CD4-positive, alpha-beta memory T cell (primary cell): ENCODE results near the gene TMEM135. TPM values are rescaled to one million over a fixed set of nuclear protein-coding genes. Genes with fewer than 3 reads are reported as not detected.

Source experiments
- CTCF ChIA-PET: fragments of 350-600 bp; sonication (Branson Sonifier 250); formaldehyde crosslinking; loops from one replicate; lab custom pipeline; 2021; ENCODE audit warnings: inconsistent platforms; ENCODE audit not compliant: partially characterized antibody; lab: Charles Lee
- POLR2A ChIA-PET: fragments of 350-600 bp; sonication (Branson Sonifier 250); formaldehyde crosslinking; loops from one replicate; lab custom pipeline; 2021; ENCODE audit not compliant: partially characterized antibody; lab: Charles Lee
- DNase-seq, 5 donors: peaks; one replicate each; pipeline versions ENCODE4 v3.0.0 to v3.0.0-alpha.2; 2020 to 2022; ENCODE audit warnings: mixed read lengths in 1 of 5
- H3K27ac ChIP-seq: one replicate; pipeline ENCODE4 v1.7.0; 2013; ENCODE audit warnings: low read depth, low read length
- H3K27me3 ChIP-seq: 2 replicates; pipeline ENCODE4 v1.7.0; 2013; ENCODE audit warnings: mild to moderate bottlenecking, low read length, moderate library complexity; ENCODE audit not compliant: insufficient read depth
- H3K36me3 ChIP-seq: 2 replicates; pipeline ENCODE4 v1.7.0; 2013; ENCODE audit warnings: mild to moderate bottlenecking, low read length, moderate library complexity; ENCODE audit not compliant: insufficient read depth
- H3K4me1 ChIP-seq: 2 replicates; pipeline ENCODE4 v1.7.0; 2013; ENCODE audit warnings: mild to moderate bottlenecking, low read length, moderate library complexity; ENCODE audit not compliant: insufficient read depth
- H3K4me3 ChIP-seq, 2 donors: one replicate each; pipeline ENCODE4 v1.7.0; 2013; ENCODE audit warnings: low read length in 2 of 2, mild to moderate bottlenecking in 1 of 2
- H3K9me3 ChIP-seq, 2 donors: one replicate each; pipeline ENCODE4 v1.7.0; 2013; ENCODE audit warnings: low read length in 2 of 2, control low read depth in 1 of 2; ENCODE audit not compliant: control insufficient read depth in 1 of 2
- H3K27ac Mint-ChIP-seq, 7 donors: one replicate each; pipeline ENCODE4 v1.8.0; 2020 to 2021; ENCODE audit warnings: mixed read lengths in 7 of 7, mild to moderate bottlenecking in 6 of 7, inconsistent platforms in 3 of 7, moderate library complexity in 3 of 7
- H3K27me3 Mint-ChIP-seq, 2 donors: one replicate each; pipeline ENCODE4 v1.8.0; 2020 to 2021; ENCODE audit warnings: mixed read lengths in 2 of 2
- H3K36me3 Mint-ChIP-seq, 2 donors: one replicate each; pipeline ENCODE4 v1.8.0; 2020 to 2021; ENCODE audit warnings: mixed read lengths in 2 of 2, inconsistent platforms in 1 of 2, mild to moderate bottlenecking in 1 of 2
- H3K4me1 Mint-ChIP-seq, 4 donors: one replicate each; pipeline ENCODE4 v1.8.0; 2020 to 2021; ENCODE audit warnings: mixed read lengths in 4 of 4, mild to moderate bottlenecking in 1 of 4
- H3K4me3 Mint-ChIP-seq, 8 donors: one replicate each; pipeline ENCODE4 v1.8.0; 2020 to 2021; ENCODE audit warnings: mixed read lengths in 8 of 8, mild to moderate bottlenecking in 7 of 8, moderate library complexity in 6 of 8, inconsistent platforms in 3 of 8
- H3K9me3 Mint-ChIP-seq, 8 donors: one replicate each; pipeline ENCODE4 v1.8.0; 2020 to 2021; ENCODE audit warnings: mixed read lengths in 8 of 8, mild to moderate bottlenecking in 5 of 8, inconsistent platforms in 3 of 8, moderate library complexity in 1 of 8
- intact Hi-C: fragments of 100-400 bp; cut with micrococcal nuclease; formaldehyde crosslinking; loops from one replicate; pipeline ENCODE4 v1.15.1; 2023
- polyA plus RNA-seq, 2 donors: library from polyadenylated mRNA; unstranded; fragments of 300-500 nt; fragmentation: Illumina TruSeq; gene quantifications; one replicate each; pipeline ENCODE4 v1.2.3, GENCODE V29; 2021
- total RNA-seq, 2 experiments: library from RNA; stranded (reverse); gene quantifications; one replicate each; pipeline ENCODE4 v1.2.3, GENCODE V29; 2021

TMEM135 gene
- total and polyA plus RNA-seq, 4 experiments from 2014 or later = 6.6 to 12.4 (median 10.2) TPM

GRCh38 chr11:87366763-87367405, 329.1 kb downstream of the TMEM135 start:
- Histone ChIP-seq H3K4me1 (no peaks in the 10 kb centered on the region), H3K27ac (no peak overlapping the region), H3K36me3 (no peaks in the 10 kb centered on the region), H3K9me3 (no peaks in the 10 kb centered on the region), H3K4me3 (no peak overlapping the region), H3K27me3 (no peaks in the 10 kb centered on the region)
- H3K9me3 Mint-ChIP-seq = no peaks in the 10 kb centered on the region
- H3K27ac Mint-ChIP-seq = no peak overlapping the region
- H3K4me3 Mint-ChIP-seq = no peak overlapping the region
- H3K27me3 Mint-ChIP-seq = peaks cover 3 to 10% of the 10 kb centered on the region in 2 donors
- ChIA-PET CTCF (interaction anchor here (0.6 to 1.1 kb wide), 2 partner anchors 13 to 53 kb away, joined by 3 read pairs; no protein-coding TSS in a partner anchor), POLR2A (no interaction called here)
- no peak for DNase-seq
- intact Hi-C loops = no loop called here
- H3K36me3 Mint-ChIP-seq = no peaks in the 10 kb centered on the region
- no peaks in the 10 kb centered on the region for H3K4me1 Mint-ChIP-seq

GRCh38 chr11:87368151-87368550, 330.4 kb downstream of the TMEM135 start:
- Histone ChIP-seq H3K4me1 (no peaks in the 10 kb centered on the region), H3K9me3 (no peaks in the 10 kb centered on the region), H3K27me3 (no peaks in the 10 kb centered on the region), H3K27ac (no peak overlapping the region), H3K4me3 (no peak overlapping the region), H3K36me3 (no peaks in the 10 kb centered on the region)
- Mint-ChIP-seq H3K27me3 (peaks cover 5 to 10% of the 10 kb centered on the region in 2 donors), H3K36me3 (no peaks in the 10 kb centered on the region), H3K4me1 (no peaks in the 10 kb centered on the region), H3K4me3 (no peak overlapping the region), H3K9me3 (no peaks in the 10 kb centered on the region), H3K27ac (no peak overlapping the region)
- intact Hi-C loops = no loop called here
- no peak for DNase-seq
- ChIA-PET POLR2A (no interaction called here), CTCF (interaction anchor here (1.1 kb wide), 1 partner anchor 15 kb away, joined by 3 read pairs; no protein-coding TSS in a partner anchor)

DNA sequence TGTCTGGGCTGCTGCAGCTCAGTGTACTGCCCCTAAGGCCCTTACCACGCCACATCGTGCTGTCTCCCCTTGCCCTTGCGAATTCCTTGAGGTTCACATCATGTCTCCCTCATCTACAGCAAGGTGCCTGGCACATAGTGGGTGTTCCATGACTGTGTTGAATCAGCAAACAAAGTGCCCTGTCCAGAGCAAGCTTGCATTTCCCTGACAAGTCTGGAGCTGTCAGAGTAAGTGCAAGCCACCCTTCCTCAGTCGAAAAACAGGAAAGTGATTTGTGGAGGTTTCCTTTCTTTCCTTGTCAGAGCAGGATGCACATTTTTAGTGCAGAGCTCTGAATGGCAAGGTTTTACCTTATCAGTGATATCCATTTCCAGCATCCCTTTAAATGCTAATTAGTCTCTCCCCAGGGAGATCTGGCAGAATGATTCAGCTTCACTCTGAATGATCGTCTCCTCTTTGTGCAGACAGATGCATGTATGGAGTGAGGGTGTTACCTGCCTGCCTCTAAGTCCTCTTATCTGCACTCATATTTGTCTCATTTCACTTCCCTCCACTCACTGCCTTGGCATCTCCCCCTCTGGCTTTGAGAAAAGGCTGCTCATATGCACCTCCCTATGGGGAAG, 331.2 kb downstream of the TMEM135 start:
- ChIA-PET POLR2A (no interaction called here), CTCF (no interaction called here)
- Histone ChIP-seq H3K27ac (no peak overlapping the region), H3K4me3 (no peak overlapping the region), H3K9me3 (no peaks in the 10 kb centered on the region), H3K27me3 (no peaks in the 10 kb centered on the region), H3K36me3 (no peaks in the 10 kb centered on the region), H3K4me1 (no peaks in the 10 kb centered on the region)
- H3K4me1 Mint-ChIP-seq = no peaks in the 10 kb centered on the region
- H3K27ac Mint-ChIP-seq = no peak overlapping the region
- peaks cover 5 to 10% of the 10 kb centered on the region in 2 donors for H3K27me3 Mint-ChIP-seq
- no peaks in the 10 kb centered on the region for H3K36me3 Mint-ChIP-seq
- H3K9me3 Mint-ChIP-seq = no peaks in the 10 kb centered on the region
- DNase-seq = no peak
- intact Hi-C loops = no loop called here
- H3K4me3 Mint-ChIP-seq = no peak overlapping the region

GRCh38 chr11:87369888-87370287, 332.2 kb downstream of the TMEM135 start:
- CTCF ChIA-PET = no interaction called here
- intact Hi-C loops = no loop called here
- Histone ChIP-seq H3K36me3 (no peaks in the 10 kb centered on the region), H3K27ac (no peak overlapping the region), H3K4me1 (no peaks in the 10 kb centered on the region), H3K4me3 (no peak overlapping the region), H3K27me3 (no peaks in the 10 kb centered on the region), H3K9me3 (no peaks in the 10 kb centered on the region)
- no peak overlapping the region for H3K27ac Mint-ChIP-seq
- H3K4me1 Mint-ChIP-seq = no peaks in the 10 kb centered on the region
- no peaks in the 10 kb centered on the region for H3K9me3 Mint-ChIP-seq
- no peak for DNase-seq
- H3K4me3 Mint-ChIP-seq = no peak overlapping the region
- H3K27me3 Mint-ChIP-seq = peaks cover 6 to 10% of the 10 kb centered on the region in 2 donors
- no peaks in the 10 kb centered on the region for H3K36me3 Mint-ChIP-seq
- POLR2A ChIA-PET = no interaction called here

GRCh38 chr11:87372065-87372464, 334.3 kb downstream of the TMEM135 start:
- Mint-ChIP-seq H3K27ac (no peak overlapping the region), H3K4me3 (no peak overlapping the region), H3K4me1 (no peaks in the 10 kb centered on the region), H3K27me3 (peaks cover 10 to 15% of the 10 kb centered on the region in 2 donors), H3K9me3 (peaks cover 0 to 2% (median 0%) of the 10 kb centered on the region in 8 donors), H3K36me3 (no peaks in the 10 kb centered on the region)
- H3K27ac ChIP-seq = no peak overlapping the region
- no peaks in the 10 kb centered on the region for H3K27me3 ChIP-seq
- no peaks in the 10 kb centered on the region for H3K9me3 ChIP-seq
- no peak overlapping the region for H3K4me3 ChIP-seq
- intact Hi-C loops = no loop called here
- ChIA-PET CTCF (interaction anchor here (0.8 kb wide), 1 partner anchor 78 kb away, joined by 3 read pairs; no protein-coding TSS in a partner anchor), POLR2A (no interaction called here)
- no peaks in the 10 kb centered on the region for H3K36me3 ChIP-seq
- no peaks in the 10 kb centered on the region for H3K4me1 ChIP-seq
- no peak for DNase-seq

Other genes starting within 250 kb of the TMEM135 start
- gene PRSS23, start 237.4 kb upstream of the TMEM135 start, total RNA-seq = not detected
- gene PRSS23, start 237.4 kb upstream of the TMEM135 start, polyA plus RNA-seq = under 1 TPM in 1 of 2 donors, not detected in 1; 0.08 TPM
- under 1 TPM; 0.03 to 0.06 TPM for gene FZD4, start 82.5 kb upstream of the TMEM135 start, total RNA-seq
- not detected for gene FZD4, start 82.5 kb upstream of the TMEM135 start, polyA plus RNA-seq